Lower leg skin (tissue), 3 donors: Measurements from ENCODE around the gene PTGR2.

Source experiments
- POLR2A ChIP-seq, 2 donors: fragments of 450-650 bp; IDR thresholded peaks; one replicate each; pipeline ENCODE4 v1.6.1; 2016 to 2017; ENCODE audit warnings: antibody characterized with exemption in 2 of 2, mild to moderate bottlenecking in 1 of 2, moderate library complexity in 1 of 2
- TF ChIP-seq, protein P1 (sequence below), 3 donors: fragments of 450-650 bp; IDR thresholded peaks; one replicate each; pipeline ENCODE4 v1.5.1; 2016; ENCODE audit warnings: antibody characterized with exemption in 3 of 3, mild to moderate bottlenecking in 3 of 3, moderate library complexity in 2 of 3

DNA sequence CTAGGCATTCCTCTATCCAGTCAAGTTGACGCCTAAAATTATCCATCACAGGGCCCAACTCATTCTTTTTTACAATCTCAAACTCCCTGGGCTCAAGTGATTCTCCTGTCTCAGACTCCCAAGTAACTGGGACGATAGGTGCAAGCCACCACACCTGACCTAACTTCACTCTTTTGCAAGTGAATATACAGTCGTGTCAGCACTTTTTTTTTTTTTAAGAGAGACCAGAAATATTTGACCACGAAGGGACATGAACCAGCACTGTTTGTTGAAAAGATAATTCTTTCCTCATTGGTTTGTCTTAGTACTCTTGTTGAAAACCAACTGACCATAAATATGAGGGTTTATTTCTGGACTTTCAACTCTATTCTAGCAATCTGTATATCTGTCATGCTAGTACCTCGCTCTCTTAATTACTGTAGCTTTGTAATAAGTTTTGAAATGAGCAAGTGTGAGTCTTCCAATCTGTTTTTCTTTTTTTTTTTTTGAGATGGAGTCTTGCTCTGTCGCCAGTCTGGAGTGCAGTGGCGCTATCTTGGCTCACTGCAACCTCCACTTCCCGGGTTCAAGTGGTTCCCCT lies 14.0 kb downstream of the PTGR2 start:
- TF ChIP-seq, protein P1, sequence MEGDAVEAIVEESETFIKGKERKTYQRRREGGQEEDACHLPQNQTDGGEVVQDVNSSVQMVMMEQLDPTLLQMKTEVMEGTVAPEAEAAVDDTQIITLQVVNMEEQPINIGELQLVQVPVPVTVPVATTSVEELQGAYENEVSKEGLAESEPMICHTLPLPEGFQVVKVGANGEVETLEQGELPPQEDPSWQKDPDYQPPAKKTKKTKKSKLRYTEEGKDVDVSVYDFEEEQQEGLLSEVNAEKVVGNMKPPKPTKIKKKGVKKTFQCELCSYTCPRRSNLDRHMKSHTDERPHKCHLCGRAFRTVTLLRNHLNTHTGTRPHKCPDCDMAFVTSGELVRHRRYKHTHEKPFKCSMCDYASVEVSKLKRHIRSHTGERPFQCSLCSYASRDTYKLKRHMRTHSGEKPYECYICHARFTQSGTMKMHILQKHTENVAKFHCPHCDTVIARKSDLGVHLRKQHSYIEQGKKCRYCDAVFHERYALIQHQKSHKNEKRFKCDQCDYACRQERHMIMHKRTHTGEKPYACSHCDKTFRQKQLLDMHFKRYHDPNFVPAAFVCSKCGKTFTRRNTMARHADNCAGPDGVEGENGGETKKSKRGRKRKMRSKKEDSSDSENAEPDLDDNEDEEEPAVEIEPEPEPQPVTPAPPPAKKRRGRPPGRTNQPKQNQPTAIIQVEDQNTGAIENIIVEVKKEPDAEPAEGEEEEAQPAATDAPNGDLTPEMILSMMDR (IDR thresholded peaks at IDR 0.05), result no peak
- no peak for TF ChIP-seq POLR2A (IDR thresholded peaks at IDR 0.05)
